MM.1S (cell line): Measurements from ENCODE around the gene CFAP45.

Experiments
- EZH2phosphoT487 ChIP-seq: fragments of 300-600 bp; sonication (generic); IDR thresholded peaks from 2 replicates; pipeline ENCODE4 v1.6.1; 2018; ENCODE audit warnings: antibody characterized with exemption, low read length
- TF ChIP-seq, protein P1 (sequence below): fragments of 300-600 bp; sonication (generic); IDR thresholded peaks from 2 replicates; pipeline ENCODE4 v1.5.1; 2016; ENCODE audit warnings: antibody characterized with exemption, low read length, mixed read lengths

DNA sequence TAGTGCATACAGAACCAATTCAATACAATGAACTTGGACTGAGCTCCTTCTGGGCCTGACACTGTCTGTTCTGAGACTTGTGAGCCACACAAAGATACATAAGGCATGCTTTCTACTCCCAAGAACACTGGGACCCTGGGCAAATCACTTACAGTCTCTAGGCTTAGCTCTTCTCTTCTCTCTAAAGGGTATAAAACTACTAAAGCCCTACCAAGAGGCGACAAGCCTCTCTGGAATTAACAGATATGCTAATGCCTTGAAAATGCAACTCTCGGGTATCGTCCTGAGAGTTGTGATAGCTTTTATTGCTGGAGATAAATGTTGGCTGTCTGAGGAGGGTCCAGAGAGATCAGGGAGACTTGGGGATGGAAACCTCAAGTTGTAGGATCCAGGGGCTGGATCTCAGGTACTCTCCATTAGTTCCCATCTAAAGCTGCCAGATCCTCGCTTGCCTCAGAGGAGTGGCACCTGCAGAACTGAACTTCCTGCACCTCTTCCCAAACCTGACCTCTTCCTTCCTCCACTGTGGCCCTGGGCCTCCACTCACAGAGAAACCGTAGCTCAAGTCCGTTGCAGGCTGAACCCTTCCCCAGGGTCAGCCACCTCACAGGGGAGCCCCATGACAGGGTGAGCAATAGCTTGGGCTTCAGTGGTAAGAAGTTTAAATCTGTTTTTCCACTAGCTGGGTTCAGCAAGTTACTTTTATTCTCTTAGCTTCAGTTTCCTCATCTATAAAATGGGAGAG lies 11.5 kb upstream of the CFAP45 start:
- TF ChIP-seq, protein P1, sequence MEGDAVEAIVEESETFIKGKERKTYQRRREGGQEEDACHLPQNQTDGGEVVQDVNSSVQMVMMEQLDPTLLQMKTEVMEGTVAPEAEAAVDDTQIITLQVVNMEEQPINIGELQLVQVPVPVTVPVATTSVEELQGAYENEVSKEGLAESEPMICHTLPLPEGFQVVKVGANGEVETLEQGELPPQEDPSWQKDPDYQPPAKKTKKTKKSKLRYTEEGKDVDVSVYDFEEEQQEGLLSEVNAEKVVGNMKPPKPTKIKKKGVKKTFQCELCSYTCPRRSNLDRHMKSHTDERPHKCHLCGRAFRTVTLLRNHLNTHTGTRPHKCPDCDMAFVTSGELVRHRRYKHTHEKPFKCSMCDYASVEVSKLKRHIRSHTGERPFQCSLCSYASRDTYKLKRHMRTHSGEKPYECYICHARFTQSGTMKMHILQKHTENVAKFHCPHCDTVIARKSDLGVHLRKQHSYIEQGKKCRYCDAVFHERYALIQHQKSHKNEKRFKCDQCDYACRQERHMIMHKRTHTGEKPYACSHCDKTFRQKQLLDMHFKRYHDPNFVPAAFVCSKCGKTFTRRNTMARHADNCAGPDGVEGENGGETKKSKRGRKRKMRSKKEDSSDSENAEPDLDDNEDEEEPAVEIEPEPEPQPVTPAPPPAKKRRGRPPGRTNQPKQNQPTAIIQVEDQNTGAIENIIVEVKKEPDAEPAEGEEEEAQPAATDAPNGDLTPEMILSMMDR: no peak
- TF ChIP-seq EZH2phosphoT487: no peak
